Tibial nerve (tissue), 4 donors: ENCODE measurements around the gene NARS2. TPM values are rescaled to one million over a fixed set of nuclear protein-coding genes. Genes with fewer than 3 reads are reported as not detected.

Experiments used
- DNase-seq, 2 donors: peaks; one replicate each; pipeline ENCODE4 v3.0.0-alpha.2; 2019; ENCODE audit warnings: low spot score in 2 of 2
- H3K27ac ChIP-seq, 4 donors: fragments of 200-600 bp; sonication (generic) in 3 of 4; one replicate each; pipeline ENCODE4 v1.5.1; 2017 to 2019; ENCODE audit warnings: mild to moderate bottlenecking in 1 of 4
- H3K27me3 ChIP-seq, 2 donors: fragments of 200-600 bp; sonication (generic) in 1 of 2; one replicate each; pipeline versions ENCODE4 v1.5.1 to v1.6.0; 2017 to 2019
- H3K36me3 ChIP-seq, 3 donors: fragments of 200-600 bp; sonication (generic); one replicate each; pipeline ENCODE4 v1.5.1; 2018 to 2019
- H3K4me1 ChIP-seq, 4 donors: fragments of 200-600 bp; sonication (generic) in 3 of 4; one replicate each; pipeline ENCODE4 v1.5.1; 2017 to 2019
- H3K4me3 ChIP-seq, 4 donors: fragments of 200-600 bp; sonication (generic) in 3 of 4; one replicate each; pipeline ENCODE4 v1.5.1; 2017 to 2019; ENCODE audit warnings: mild to moderate bottlenecking in 1 of 4, moderate library complexity in 1 of 4
- H3K9me3 ChIP-seq, 4 donors: fragments of 200-600 bp; sonication (generic) in 3 of 4; one replicate each; pipeline ENCODE4 v1.5.1; 2017 to 2019
- CTCF ChIP-seq, 5 experiments: fragments of 200-600 bp in 3 of 5; fragments of 450-650 bp in 2 of 5; sonication (generic) in 3 of 5; IDR thresholded peaks; one replicate each; pipeline ENCODE4 v1.5.1; 2016 to 2019; ENCODE audit warnings: antibody characterized with exemption in 5 of 5, mild to moderate bottlenecking in 3 of 5, moderate library complexity in 2 of 5
- EP300 ChIP-seq, 2 donors: sonication (generic); formaldehyde crosslinking; IDR thresholded peaks; one replicate each; pipeline ENCODE4 v1.6.1; 2017; ENCODE audit warnings: antibody characterized with exemption in 2 of 2, mild to moderate bottlenecking in 1 of 2
- POLR2A ChIP-seq, 2 donors: fragments of 450-650 bp; IDR thresholded peaks; one replicate each; pipeline ENCODE4 v1.6.1; 2017; ENCODE audit warnings: antibody characterized with exemption in 2 of 2, mild to moderate bottlenecking in 2 of 2, moderate library complexity in 2 of 2
- WGBS, 2 donors: methylation state at CpG; one replicate each; pipeline ENCODE4 v1.1.5; 2018; 5-methylcytosine and 5-hydroxymethylcytosine counted together
- total RNA-seq, 4 donors: library from RNA; depleted of rRNA; stranded (reverse); fragments of >200 nt; gene quantifications; one replicate each; pipeline ENCODE4 v1.1.0, GENCODE V29; 2016

The NARS2 gene
- total RNA-seq, 4 donors from 2014 or later, result 16.5 to 23.8 (median 19.2) TPM

- H3K4me1 ChIP-seq, result peaks cover 0 to 6% (median 0%) of the 10 kb centered on the region in 4 donors
- no peak for TF ChIP-seq POLR2A (IDR thresholded peaks at IDR 0.05)
- TF ChIP-seq CTCF (IDR thresholded peaks at IDR 0.05), result no peak
- TF ChIP-seq EP300 (IDR thresholded peaks at IDR 0.05), result no peak
- H3K36me3 ChIP-seq, result peaks cover 0 to 11% (median 0%) of the 10 kb centered on the region in 3 donors
- H3K9me3 ChIP-seq, result no peaks in the 10 kb centered on the region
- DNase-seq, result no peak
- no peak overlapping the region for H3K4me3 ChIP-seq
- H3K27me3 ChIP-seq, result no peaks in the 10 kb centered on the region
- H3K27ac ChIP-seq, result no peak overlapping the region
Measured at GRCh38 chr11:78428266-78428636, 146.4 kb downstream of the NARS2 start.

- TF ChIP-seq EP300 (IDR thresholded peaks at IDR 0.05), result peak in 1 of 2 donors; percentile 46
- no peak for TF ChIP-seq POLR2A (IDR thresholded peaks at IDR 0.05)
- Histone ChIP-seq H3K27me3 (no peaks in the 10 kb centered on the region), H3K9me3 (no peaks in the 10 kb centered on the region), H3K36me3 (peaks cover 0 to 11% (median 0%) of the 10 kb centered on the region in 3 donors), H3K4me3 (no peak overlapping the region), H3K4me1 (peaks cover 0 to 6% (median 0%) of the 10 kb centered on the region in 4 donors), H3K27ac (peak overlapping the region in 1 of 4 donors; percentile 40)
- 72 to 74% methylated on average over 11 of the region's 11 CpGs for WGBS, 2 donors
- no peak for DNase-seq
Measured at GRCh38 chr11:78427615-78428265, 146.9 kb downstream of the NARS2 start.

GRCh38 chr11:78426845-78427244, 147.8 kb downstream of the NARS2 start:
- no peaks in the 10 kb centered on the region for H3K27me3 ChIP-seq
- no peak overlapping the region for H3K27ac ChIP-seq
- no peaks in the 10 kb centered on the region for H3K9me3 ChIP-seq
- TF ChIP-seq CTCF (IDR thresholded peaks at IDR 0.05) (no peak), EP300 (IDR thresholded peaks at IDR 0.05) (no peak), POLR2A (IDR thresholded peaks at IDR 0.05) (no peak)
- H3K4me3 ChIP-seq, result no peak overlapping the region
- peaks cover 0 to 11% (median 0%) of the 10 kb centered on the region in 3 donors for H3K36me3 ChIP-seq
- DNase-seq, result no peak
- 90 to 97% methylated on average over 1 of the region's 1 CpG for WGBS, 2 donors
- peaks cover 0 to 6% (median 0%) of the 10 kb centered on the region in 4 donors for H3K4me1 ChIP-seq

GRCh38 chr11:78425399-78426070, 149.1 kb downstream of the NARS2 start:
- Histone ChIP-seq H3K4me1 (peaks cover 0 to 9% (median 4%) of the 10 kb centered on the region in 4 donors), H3K27ac (peak overlapping the region in 2 of 4 donors; percentile 34 to 52), H3K4me3 (no peak overlapping the region), H3K36me3 (peaks cover 0 to 11% (median 0%) of the 10 kb centered on the region in 3 donors), H3K9me3 (no peaks in the 10 kb centered on the region), H3K27me3 (no peaks in the 10 kb centered on the region)
- DNase-seq, result no peak
- WGBS, 2 donors, result 21 to 24% methylated on average over 4 of the region's 4 CpGs
- TF ChIP-seq POLR2A (IDR thresholded peaks at IDR 0.05), result no peak
- no peak for TF ChIP-seq CTCF (IDR thresholded peaks at IDR 0.05)
- TF ChIP-seq EP300 (IDR thresholded peaks at IDR 0.05), result no peak

GRCh38 chr11:78424334-78425270, 150.1 kb downstream of the NARS2 start:
- no peak for DNase-seq
- peaks cover 0 to 18% (median 12%) of the 10 kb centered on the region in 4 donors for H3K4me1 ChIP-seq
- no peaks in the 10 kb centered on the region for H3K27me3 ChIP-seq
- peaks cover 0 to 5% (median 0%) of the 10 kb centered on the region in 3 donors for H3K36me3 ChIP-seq
- peak in 1 of 2 donors; percentile 55 for TF ChIP-seq EP300 (IDR thresholded peaks at IDR 0.05)
- TF ChIP-seq CTCF (IDR thresholded peaks at IDR 0.05), result no peak
- TF ChIP-seq POLR2A (IDR thresholded peaks at IDR 0.05), result no peak
- no peak overlapping the region for H3K4me3 ChIP-seq
- no peaks in the 10 kb centered on the region for H3K9me3 ChIP-seq
- 59 to 68% methylated on average over 7 of the region's 7 CpGs for WGBS, 2 donors
- peak overlapping the region in 2 of 4 donors; percentile 45 to 52 for H3K27ac ChIP-seq
